Neural crest cell (in vitro differentiated cells): ENCODE measurements around the gene LIPI. TPM values are rescaled to one million over a fixed set of nuclear protein-coding genes. Genes with fewer than 3 reads are reported as not detected.
"Not testable (repeated sequence)": the region's sequence is repeated elsewhere in the genome, so short reads cannot be mapped to it uniquely, and the experiment has no call there.

Experiments
- DNase-seq: peaks from one replicate; pipeline ENCODE4 v3.0.0; 2021; ENCODE audit warnings: low read depth, mixed read lengths, low spot score
- H3K27ac Mint-ChIP-seq: one replicate; pipeline ENCODE4 v1.8.0; 2021; ENCODE audit warnings: mild to moderate bottlenecking, mixed read lengths; ENCODE audit not compliant: unreplicated experiment
- H3K27me3 Mint-ChIP-seq: 2 replicates; pipeline ENCODE4 v1.8.0; 2021; ENCODE audit warnings: low read depth, mild to moderate bottlenecking, mixed read lengths
- H3K36me3 Mint-ChIP-seq: 2 replicates; pipeline ENCODE4 v1.8.0; 2021; ENCODE audit warnings: low read depth, mild to moderate bottlenecking, mixed read lengths
- H3K4me1 Mint-ChIP-seq: 2 replicates; pipeline ENCODE4 v1.8.0; 2021; ENCODE audit warnings: mixed read lengths
- H3K4me3 Mint-ChIP-seq: one replicate; pipeline ENCODE4 v1.8.0; 2021; ENCODE audit warnings: mild to moderate bottlenecking, mixed read lengths
- H3K9me3 Mint-ChIP-seq: 2 replicates; pipeline ENCODE4 v1.8.0; 2021; ENCODE audit warnings: mixed read lengths
- CTCF ChIP-seq: fragments of 200-600 bp; sonication (generic); conservative IDR thresholded peaks from 2 replicates; pipeline ENCODE4 v1.5.0; 2021; ENCODE audit warnings: antibody characterized with exemption, mild to moderate bottlenecking
- total RNA-seq: library from RNA; stranded (reverse); gene quantifications from 2 replicates; pipeline ENCODE4 v1.2.1, GENCODE V29; 2021

LIPI gene
- total RNA-seq, 1 donor from 2014 or later, result not detected

GRCh38 chr21:14206222-14206621, 4.5 kb downstream of the LIPI start:
- no peak for TF ChIP-seq CTCF
- Mint-ChIP-seq H3K4me3 (no peak overlapping the region), H3K9me3 (no peaks in the 10 kb centered on the region), H3K4me1 (no peaks in the 10 kb centered on the region), H3K27me3 (peaks cover 37% of the 10 kb centered on the region), H3K27ac (no peak overlapping the region), H3K36me3 (no peaks in the 10 kb centered on the region)
- no peak for DNase-seq

GRCh38 chr21:14166463-14167223, 44.1 kb downstream of the LIPI start:
- H3K36me3 Mint-ChIP-seq, H3K4me1 Mint-ChIP-seq, DNase-seq, H3K4me3 Mint-ChIP-seq, H3K27me3 Mint-ChIP-seq, H3K27ac Mint-ChIP-seq, H3K9me3 Mint-ChIP-seq: not testable (repeated sequence)

GRCh38 chr21:14143999-14144398, 66.8 kb downstream of the LIPI start:
- Mint-ChIP-seq H3K36me3 (peaks cover 3% of the 10 kb centered on the region), H3K9me3 (peaks cover 11% of the 10 kb centered on the region), H3K4me1 (no peaks in the 10 kb centered on the region), H3K4me3 (no peak overlapping the region), H3K27ac (no peak overlapping the region), H3K27me3 (no peaks in the 10 kb centered on the region)
- no peak for DNase-seq
- no peak for TF ChIP-seq CTCF

- H3K9me3 Mint-ChIP-seq, result peaks cover 12% of the 10 kb centered on the region
- no peaks in the 10 kb centered on the region for H3K4me1 Mint-ChIP-seq
Observed at GRCh38 chr21:14124266-14124665, 86.5 kb downstream of the LIPI start.

GRCh38 chr21:14121719-14122118, 89.0 kb downstream of the LIPI start:
- Mint-ChIP-seq H3K36me3 (peaks cover 33% of the 10 kb centered on the region), H3K9me3 (peaks cover 12% of the 10 kb centered on the region)

More at GRCh38 chr21:14124266-14124665, 86.5 kb downstream of the LIPI start:
- H3K27me3 Mint-ChIP-seq, result no peaks in the 10 kb centered on the region
- peaks cover 31% of the 10 kb centered on the region for H3K36me3 Mint-ChIP-seq
- no peak overlapping the region for H3K4me3 Mint-ChIP-seq
- no peak for DNase-seq
- TF ChIP-seq CTCF, result no peak
- H3K27ac Mint-ChIP-seq, result no peak overlapping the region

More at GRCh38 chr21:14121719-14122118, 89.0 kb downstream of the LIPI start:
- no peaks in the 10 kb centered on the region for H3K27me3 Mint-ChIP-seq
- DNase-seq, result no peak
- no peak overlapping the region for H3K27ac Mint-ChIP-seq
- no peaks in the 10 kb centered on the region for H3K4me1 Mint-ChIP-seq
- no peak overlapping the region for H3K4me3 Mint-ChIP-seq
- TF ChIP-seq CTCF, result no peak
